Type B pancreatic cell (in vitro differentiated cells): ENCODE data around the gene TAS1R3. TPM values are rescaled to one million over a fixed set of nuclear protein-coding genes. Genes with fewer than 3 reads are reported as not detected.

Experiments used
- DNase-seq: peaks from one replicate; pipeline ENCODE4 v3.0.0; 2021; ENCODE audit warnings: mixed read lengths; ENCODE audit not compliant: unreplicated experiment; ENCODE audit errors: extremely low spot score
- H3K27ac Mint-ChIP-seq: 2 replicates; pipeline ENCODE4 v1.8.0; 2021; ENCODE audit warnings: mild to moderate bottlenecking, mixed read lengths
- H3K27me3 Mint-ChIP-seq: 2 replicates; pipeline ENCODE4 v1.8.0; 2021; ENCODE audit warnings: mixed read lengths
- H3K36me3 Mint-ChIP-seq: 2 replicates; pipeline ENCODE4 v1.8.0; 2021; ENCODE audit warnings: mixed read lengths
- H3K4me1 Mint-ChIP-seq: one replicate; pipeline ENCODE4 v1.8.0; 2021; ENCODE audit warnings: mixed read lengths; ENCODE audit not compliant: unreplicated experiment
- H3K4me3 Mint-ChIP-seq: 2 replicates; pipeline ENCODE4 v1.8.0; 2021; ENCODE audit warnings: mild to moderate bottlenecking, mixed read lengths
- H3K9me3 Mint-ChIP-seq: 2 replicates; pipeline ENCODE4 v1.8.0; 2021; ENCODE audit warnings: mixed read lengths
- total RNA-seq: library from RNA; stranded (reverse); gene quantifications from 2 replicates; pipeline ENCODE4 v1.2.1, GENCODE V29; 2021; ENCODE audit warnings: low replicate concordance
- TF ChIP-seq, protein P1 (sequence below): fragments of 200-600 bp; sonication (generic); conservative IDR thresholded peaks from 2 replicates; pipeline ENCODE4 v1.5.0; 2021; ENCODE audit warnings: antibody characterized with exemption, mild to moderate bottlenecking

TAS1R3 gene
- total RNA-seq, 1 donor from 2014 or later = 0.89 TPM

- Mint-ChIP-seq H3K4me1 (peaks cover 20% of the 10 kb centered on the region), H3K9me3 (no peaks in the 10 kb centered on the region), H3K27ac (peak overlapping the region; percentile 73), H3K27me3 (no peaks in the 10 kb centered on the region), H3K36me3 (no peaks in the 10 kb centered on the region), H3K4me3 (peak overlapping the region; percentile 13)
- no peak for DNase-seq
- TF ChIP-seq, protein P1, sequence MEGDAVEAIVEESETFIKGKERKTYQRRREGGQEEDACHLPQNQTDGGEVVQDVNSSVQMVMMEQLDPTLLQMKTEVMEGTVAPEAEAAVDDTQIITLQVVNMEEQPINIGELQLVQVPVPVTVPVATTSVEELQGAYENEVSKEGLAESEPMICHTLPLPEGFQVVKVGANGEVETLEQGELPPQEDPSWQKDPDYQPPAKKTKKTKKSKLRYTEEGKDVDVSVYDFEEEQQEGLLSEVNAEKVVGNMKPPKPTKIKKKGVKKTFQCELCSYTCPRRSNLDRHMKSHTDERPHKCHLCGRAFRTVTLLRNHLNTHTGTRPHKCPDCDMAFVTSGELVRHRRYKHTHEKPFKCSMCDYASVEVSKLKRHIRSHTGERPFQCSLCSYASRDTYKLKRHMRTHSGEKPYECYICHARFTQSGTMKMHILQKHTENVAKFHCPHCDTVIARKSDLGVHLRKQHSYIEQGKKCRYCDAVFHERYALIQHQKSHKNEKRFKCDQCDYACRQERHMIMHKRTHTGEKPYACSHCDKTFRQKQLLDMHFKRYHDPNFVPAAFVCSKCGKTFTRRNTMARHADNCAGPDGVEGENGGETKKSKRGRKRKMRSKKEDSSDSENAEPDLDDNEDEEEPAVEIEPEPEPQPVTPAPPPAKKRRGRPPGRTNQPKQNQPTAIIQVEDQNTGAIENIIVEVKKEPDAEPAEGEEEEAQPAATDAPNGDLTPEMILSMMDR = no peak
These were observed 30.3 kb downstream of the TAS1R3 start for GRCh38 chr1:1361233-1361981.

- TF ChIP-seq, protein P1 = no peak
- no peaks in the 10 kb centered on the region for H3K9me3 Mint-ChIP-seq
- no peaks in the 10 kb centered on the region for H3K36me3 Mint-ChIP-seq
- peaks cover 20% of the 10 kb centered on the region for H3K4me1 Mint-ChIP-seq
- peak overlapping the region; percentile 61 for H3K4me3 Mint-ChIP-seq
- no peaks in the 10 kb centered on the region for H3K27me3 Mint-ChIP-seq
- H3K27ac Mint-ChIP-seq = peak overlapping the region; percentile 71
- DNase-seq = no peak
These were observed 30.9 kb downstream of the TAS1R3 start for GRCh38 chr1:1361982-1362423.

- no peaks in the 10 kb centered on the region for H3K9me3 Mint-ChIP-seq
- TF ChIP-seq, protein P1 = no peak
- no peaks in the 10 kb centered on the region for H3K27me3 Mint-ChIP-seq
- no peak overlapping the region for H3K4me3 Mint-ChIP-seq
- peaks cover 16% of the 10 kb centered on the region for H3K4me1 Mint-ChIP-seq
- DNase-seq = no peak
- H3K27ac Mint-ChIP-seq = no peak overlapping the region
- no peaks in the 10 kb centered on the region for H3K36me3 Mint-ChIP-seq
These were observed 33.2 kb downstream of the TAS1R3 start for GRCh38 chr1:1364266-1364665.

- H3K9me3 Mint-ChIP-seq = no peaks in the 10 kb centered on the region
- H3K4me1 Mint-ChIP-seq = peaks cover 8% of the 10 kb centered on the region
- H3K27ac Mint-ChIP-seq = no peak overlapping the region
- DNase-seq = no peak
- no peak overlapping the region for H3K4me3 Mint-ChIP-seq
- TF ChIP-seq, protein P1 = no peak
- no peaks in the 10 kb centered on the region for H3K27me3 Mint-ChIP-seq
- no peaks in the 10 kb centered on the region for H3K36me3 Mint-ChIP-seq
These were observed 35.0 kb downstream of the TAS1R3 start for GRCh38 chr1:1365875-1366698.

- Mint-ChIP-seq H3K27me3 (no peaks in the 10 kb centered on the region), H3K36me3 (no peaks in the 10 kb centered on the region), H3K4me1 (peaks cover 6% of the 10 kb centered on the region), H3K27ac (no peak overlapping the region), H3K4me3 (no peak overlapping the region), H3K9me3 (no peaks in the 10 kb centered on the region)
- TF ChIP-seq, protein P1 = no peak
- DNase-seq = no peak
These were observed 35.6 kb downstream of the TAS1R3 start for GRCh38 chr1:1366699-1367066.
